Nephron progenitor cell (in vitro differentiated cells): ENCODE results near the gene PIAS3.
"Not testable (repeated sequence)": the region's sequence is repeated elsewhere in the genome, so short reads cannot be mapped to it uniquely, and the experiment has no call there.

Experiments
- DNase-seq: peaks from one replicate; pipeline ENCODE4 v3.0.0; 2021
- H3K27ac Mint-ChIP-seq: 2 replicates; pipeline ENCODE4 v1.8.0; 2021; ENCODE audit warnings: mild to moderate bottlenecking, moderate library complexity, mixed read lengths
- H3K27me3 Mint-ChIP-seq: 2 replicates; pipeline ENCODE4 v1.8.0; 2021; ENCODE audit warnings: mild to moderate bottlenecking, low read depth, mixed read lengths; ENCODE audit not compliant: poor library complexity
- H3K36me3 Mint-ChIP-seq: 2 replicates; pipeline ENCODE4 v1.8.0; 2021; ENCODE audit warnings: low read depth, mixed read lengths
- H3K4me1 Mint-ChIP-seq: 2 replicates; pipeline ENCODE4 v1.8.0; 2021; ENCODE audit warnings: mixed read lengths
- H3K4me3 Mint-ChIP-seq: 2 replicates; pipeline ENCODE4 v1.8.0; 2021; ENCODE audit warnings: mild to moderate bottlenecking, moderate library complexity, mixed read lengths
- H3K9me3 Mint-ChIP-seq: 2 replicates; pipeline ENCODE4 v1.8.0; 2021; ENCODE audit warnings: mild to moderate bottlenecking, moderate library complexity, mixed read lengths
- TF ChIP-seq, protein P1 (sequence below): fragments of 200-600 bp; sonication (generic); IDR thresholded peaks from 2 replicates; pipeline ENCODE4 v1.5.0; 2021; ENCODE audit warnings: antibody characterized with exemption

Gene PIAS3

DNA sequence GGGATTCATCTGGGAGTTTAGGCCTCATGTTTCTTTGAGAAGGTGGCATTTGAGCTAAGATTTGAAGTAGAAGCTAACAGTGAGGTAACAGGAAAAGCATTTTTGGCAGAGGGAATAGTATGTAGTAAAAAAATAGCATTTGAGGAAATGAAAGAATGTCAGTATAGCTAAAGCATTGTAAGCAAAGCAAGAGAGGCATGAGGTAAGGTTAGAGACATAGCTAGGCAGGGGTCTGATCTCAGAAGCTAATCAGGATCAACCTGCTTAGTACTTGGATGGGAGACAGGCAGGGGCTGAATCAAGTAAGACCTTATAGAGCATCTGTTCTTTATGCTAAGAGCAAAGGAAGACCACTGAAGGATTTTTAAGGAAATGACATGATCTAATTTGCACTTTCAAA lies 30.9 kb downstream of the PIAS3 start:
- peaks cover 24% of the 10 kb centered on the region for H3K4me1 Mint-ChIP-seq
- no peaks in the 10 kb centered on the region for H3K27me3 Mint-ChIP-seq
- H3K4me3 Mint-ChIP-seq, result no peak overlapping the region
- no peak overlapping the region for H3K27ac Mint-ChIP-seq
- H3K36me3 Mint-ChIP-seq, result peaks cover 64% of the 10 kb centered on the region
- H3K9me3 Mint-ChIP-seq, result no peaks in the 10 kb centered on the region
- DNase-seq, result no peak
- TF ChIP-seq, protein P1, sequence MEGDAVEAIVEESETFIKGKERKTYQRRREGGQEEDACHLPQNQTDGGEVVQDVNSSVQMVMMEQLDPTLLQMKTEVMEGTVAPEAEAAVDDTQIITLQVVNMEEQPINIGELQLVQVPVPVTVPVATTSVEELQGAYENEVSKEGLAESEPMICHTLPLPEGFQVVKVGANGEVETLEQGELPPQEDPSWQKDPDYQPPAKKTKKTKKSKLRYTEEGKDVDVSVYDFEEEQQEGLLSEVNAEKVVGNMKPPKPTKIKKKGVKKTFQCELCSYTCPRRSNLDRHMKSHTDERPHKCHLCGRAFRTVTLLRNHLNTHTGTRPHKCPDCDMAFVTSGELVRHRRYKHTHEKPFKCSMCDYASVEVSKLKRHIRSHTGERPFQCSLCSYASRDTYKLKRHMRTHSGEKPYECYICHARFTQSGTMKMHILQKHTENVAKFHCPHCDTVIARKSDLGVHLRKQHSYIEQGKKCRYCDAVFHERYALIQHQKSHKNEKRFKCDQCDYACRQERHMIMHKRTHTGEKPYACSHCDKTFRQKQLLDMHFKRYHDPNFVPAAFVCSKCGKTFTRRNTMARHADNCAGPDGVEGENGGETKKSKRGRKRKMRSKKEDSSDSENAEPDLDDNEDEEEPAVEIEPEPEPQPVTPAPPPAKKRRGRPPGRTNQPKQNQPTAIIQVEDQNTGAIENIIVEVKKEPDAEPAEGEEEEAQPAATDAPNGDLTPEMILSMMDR, result no peak

DNA sequence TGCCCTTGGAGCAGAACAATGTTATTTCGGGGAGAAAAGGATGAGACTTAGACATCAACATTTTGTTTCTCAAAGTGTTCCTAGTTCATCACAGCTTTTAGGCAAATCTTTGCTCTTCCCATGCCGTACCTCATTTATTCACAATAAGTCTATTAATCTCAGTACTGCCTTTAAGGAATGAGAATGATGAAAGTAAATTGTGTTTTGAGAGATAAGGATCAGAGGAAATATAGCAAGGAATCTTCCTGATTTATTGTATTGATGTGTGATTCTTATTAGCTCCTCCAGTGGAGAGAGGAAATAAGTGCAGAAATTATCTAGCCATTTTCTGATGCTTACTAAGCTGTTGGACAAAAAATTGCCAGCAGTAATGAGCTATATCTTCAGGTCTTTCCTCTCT lies 32.9 kb downstream of the PIAS3 start:
- Mint-ChIP-seq H3K9me3 (no peaks in the 10 kb centered on the region), H3K27ac (no peak overlapping the region), H3K36me3 (peaks cover 48% of the 10 kb centered on the region), H3K27me3 (no peaks in the 10 kb centered on the region), H3K4me1 (peaks cover 24% of the 10 kb centered on the region), H3K4me3 (peak overlapping the region; percentile 96)
- no peak for DNase-seq
- TF ChIP-seq, protein P1, result no peak

DNA sequence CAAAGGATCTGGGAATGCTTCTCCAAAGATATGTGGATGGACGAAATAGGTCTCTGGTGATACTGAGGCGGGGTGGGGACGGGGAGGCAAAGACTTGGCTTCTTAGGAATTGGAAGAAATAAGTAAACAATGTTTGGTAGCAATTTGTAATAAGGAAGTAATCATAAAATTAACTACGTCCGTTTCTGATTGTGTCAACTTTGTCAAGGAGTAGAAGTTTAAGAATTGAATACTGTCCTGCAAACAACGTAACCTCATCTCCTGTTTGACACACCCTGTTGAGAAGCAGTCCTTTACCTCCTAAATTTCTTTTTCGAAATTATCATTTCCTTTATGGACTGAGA lies 34.4 kb downstream of the PIAS3 start:
- Mint-ChIP-seq H3K27ac (peak overlapping the region; percentile 99), H3K9me3 (peaks cover 1% of the 10 kb centered on the region), H3K27me3 (no peaks in the 10 kb centered on the region), H3K4me1 (peaks cover 24% of the 10 kb centered on the region), H3K36me3 (peaks cover 36% of the 10 kb centered on the region), H3K4me3 (peak overlapping the region; percentile 96)
- DNase-seq, result no peak
- TF ChIP-seq, protein P1, result no peak

DNA sequence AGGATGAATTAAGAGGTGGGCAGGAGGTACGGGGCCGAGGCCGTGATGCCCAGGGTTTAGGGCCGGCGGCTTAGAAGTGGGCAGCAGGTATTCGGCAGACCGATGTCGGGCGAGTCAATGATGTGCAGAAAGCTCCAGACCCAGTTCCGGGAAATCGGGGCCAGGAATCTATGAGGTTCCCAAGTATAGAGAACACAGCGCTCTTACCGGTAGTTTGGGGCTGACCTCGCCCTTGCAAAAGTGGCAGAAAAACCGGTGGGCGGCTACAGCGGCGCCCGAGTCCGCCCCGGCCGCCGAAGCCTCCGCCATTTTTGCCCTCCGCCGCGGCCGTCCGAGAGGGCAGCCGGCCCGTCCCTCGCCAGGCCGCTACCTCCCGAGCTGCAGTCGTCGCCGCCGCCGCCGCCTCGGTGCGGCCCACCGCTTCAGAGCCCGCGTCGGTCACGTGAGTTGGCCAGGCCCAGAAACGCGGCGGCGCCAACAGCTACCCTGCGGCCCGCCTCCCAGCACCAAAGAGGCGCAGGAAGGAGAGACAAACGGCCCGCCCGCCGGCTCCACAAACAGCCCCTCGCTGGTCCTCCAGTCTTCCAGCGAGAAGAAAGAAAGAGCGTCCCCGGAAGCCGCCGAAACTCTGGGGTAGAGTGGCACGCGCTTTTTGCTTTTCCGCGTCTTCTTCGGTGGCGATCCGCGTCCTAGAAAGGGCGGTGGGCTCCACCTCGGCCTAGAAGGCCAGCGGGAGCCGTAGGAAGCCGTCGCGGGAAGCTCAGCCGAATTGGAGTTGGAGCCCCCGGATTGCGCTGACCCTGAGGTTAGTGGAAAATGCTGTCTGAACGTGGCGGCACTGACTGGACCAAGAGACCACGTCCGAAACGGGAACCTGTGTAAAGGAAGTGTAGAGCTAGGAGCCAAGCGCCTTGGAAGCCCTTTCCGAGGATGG lies 35.0 kb downstream of the PIAS3 start, which contains the start of the genes POLR3C and RNF115:
TSS of gene POLR3C (plus strand) at position 636 of the 934 bp plus-strand sequence. CDS start 1,577 bp downstream, outside the sequence.
TSS of gene RNF115 (minus strand) at position 531 of the 934 bp plus-strand sequence. CDS start at position 309, 222 bp downstream.
- Mint-ChIP-seq H3K27ac (peak within 1 kb of the TSS; percentile 99), H3K27me3 (no peaks in the 10 kb centered on the region)

DNA sequence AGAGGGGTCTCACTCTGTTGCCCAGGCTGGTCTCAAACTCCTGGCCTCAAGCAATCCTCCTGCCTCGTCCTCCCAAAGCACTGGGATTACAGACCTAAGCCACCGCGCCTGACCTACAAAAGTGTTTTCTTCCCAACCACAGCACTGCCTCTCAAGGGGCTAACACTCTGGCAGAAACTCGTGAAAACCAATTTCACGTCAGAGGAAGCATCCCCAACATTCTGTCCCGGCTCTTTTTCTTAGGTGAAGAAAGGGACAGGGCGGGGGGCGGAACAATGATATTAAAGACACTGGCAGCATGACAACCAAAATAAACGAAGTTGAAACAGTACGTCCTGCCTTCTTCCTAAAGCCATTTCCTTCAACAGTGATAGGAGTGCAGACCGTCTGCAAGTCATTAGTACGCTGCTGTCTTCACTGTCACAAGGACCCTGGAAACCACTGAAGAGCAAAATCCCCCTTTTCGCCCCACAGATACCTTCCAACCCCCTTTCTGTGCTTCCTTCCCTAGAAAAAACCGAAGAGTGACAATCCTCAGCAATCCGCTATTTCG lies 36.0 kb downstream of the PIAS3 start:
- H3K9me3 Mint-ChIP-seq, DNase-seq, H3K4me3 Mint-ChIP-seq, H3K27ac Mint-ChIP-seq, H3K27me3 Mint-ChIP-seq: not testable (repeated sequence)
- Mint-ChIP-seq H3K4me1 (peaks cover 24% of the 10 kb centered on the region), H3K36me3 (peaks cover 26% of the 10 kb centered on the region)

More for the DNA sequence above, 35.0 kb downstream of the PIAS3 start, which contains the start of the genes POLR3C and RNF115:
- Mint-ChIP-seq H3K36me3 (peaks cover 35% of the 10 kb centered on the region), H3K4me1 (peaks cover 24% of the 10 kb centered on the region), H3K4me3 (peak within 1 kb of the TSS; percentile 96), H3K9me3 (peaks cover 4% of the 10 kb centered on the region)
- DNase-seq, result peak; percentile 89
- TF ChIP-seq, protein P1, result no peak

DNA sequence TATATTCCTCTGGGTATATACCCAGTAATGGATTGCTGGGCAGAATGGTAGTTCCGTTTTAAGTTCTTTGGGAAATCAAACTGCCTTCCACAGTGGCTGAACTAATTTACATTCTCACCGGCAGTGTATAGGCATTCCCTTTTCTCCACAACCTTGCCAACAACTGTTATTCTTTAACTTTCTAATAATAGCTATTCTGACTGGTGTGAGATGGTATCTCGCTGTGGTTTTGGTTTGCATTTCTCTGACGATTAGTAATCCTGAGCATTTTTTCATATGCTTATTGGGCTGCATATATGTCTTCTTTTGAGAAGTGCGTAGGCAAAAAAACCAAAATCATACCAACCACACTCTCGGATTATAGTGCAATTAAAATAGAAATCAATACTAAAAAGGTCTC lies 40.8 kb downstream of the PIAS3 start:
- H3K4me1 Mint-ChIP-seq, H3K27me3 Mint-ChIP-seq, H3K36me3 Mint-ChIP-seq, H3K27ac Mint-ChIP-seq, H3K4me3 Mint-ChIP-seq, DNase-seq, H3K9me3 Mint-ChIP-seq: not testable (repeated sequence)

DNA sequence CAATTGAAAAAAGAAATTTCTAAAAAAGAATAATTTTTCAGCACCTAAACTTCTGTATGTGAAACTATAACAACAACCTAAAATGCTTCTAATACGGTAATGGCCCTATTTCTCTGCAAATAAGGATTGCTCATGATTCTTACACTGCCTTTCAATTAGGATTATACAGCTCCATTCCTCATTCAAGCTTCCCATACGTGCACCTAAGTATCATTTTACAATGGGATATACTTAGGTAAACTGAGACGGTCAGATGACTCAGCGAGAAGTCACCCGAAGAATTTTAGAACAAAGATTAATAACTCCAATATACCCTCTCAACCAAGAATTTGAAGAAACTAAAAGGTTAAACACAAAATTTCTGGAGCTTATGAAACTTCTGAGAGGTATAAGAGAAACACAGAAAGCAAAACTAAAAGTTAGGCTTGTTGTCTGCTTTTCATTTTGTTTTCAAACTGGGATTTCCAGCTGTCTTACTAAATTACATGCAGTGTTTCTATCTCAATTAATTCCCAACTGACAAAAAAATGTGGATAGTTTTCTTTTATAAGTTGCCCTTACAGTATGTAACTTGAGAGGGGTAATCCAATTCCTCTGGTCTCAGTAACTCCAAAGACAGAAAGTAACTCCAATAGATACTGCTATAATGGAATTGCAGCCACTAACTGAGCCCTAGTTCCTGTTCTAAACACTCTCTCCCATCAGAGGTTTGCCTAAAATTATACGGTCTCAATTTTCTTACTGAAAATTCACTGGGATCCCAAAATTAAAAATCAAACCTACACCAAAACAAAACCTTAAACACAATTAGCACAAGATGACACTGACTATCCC lies 45.7 kb downstream of the PIAS3 start:
- H3K27me3 Mint-ChIP-seq, H3K4me3 Mint-ChIP-seq, H3K27ac Mint-ChIP-seq, H3K4me1 Mint-ChIP-seq, DNase-seq, H3K9me3 Mint-ChIP-seq, H3K36me3 Mint-ChIP-seq: not testable (repeated sequence)
